Activated naive CD8-positive, alpha-beta T cell treated with anti-CD3 and anti-CD28 coated beads, Interleukin-2, amount 50 U/mL, for 24 hours (primary cell): ENCODE results near the gene TTR.

ENCODE experiments used
- ATAC-seq: fragments of 150-1000 bp; cut with Tn5 transposase; one replicate; pipeline ENCODE4 v1.10.0; 2021
- DNase-seq: peaks from one replicate; pipeline ENCODE4 v3.0.0; 2021
- H3K27ac Mint-ChIP-seq: one replicate; pipeline ENCODE4 v1.8.0; 2021; ENCODE audit warnings: mild to moderate bottlenecking, mixed read lengths
- H3K27me3 Mint-ChIP-seq: one replicate; pipeline ENCODE4 v1.8.0; 2021; ENCODE audit warnings: mixed read lengths
- H3K36me3 Mint-ChIP-seq: one replicate; pipeline ENCODE4 v1.8.0; 2021; ENCODE audit warnings: low read depth, mixed read lengths
- H3K4me1 Mint-ChIP-seq: one replicate; pipeline ENCODE4 v1.8.0; 2021; ENCODE audit warnings: mixed read lengths
- H3K4me3 Mint-ChIP-seq: one replicate; pipeline ENCODE4 v1.8.0; 2021; ENCODE audit warnings: mild to moderate bottlenecking, moderate library complexity, mixed read lengths
- H3K9me3 Mint-ChIP-seq: one replicate; pipeline ENCODE4 v1.8.0; 2021; ENCODE audit warnings: mixed read lengths

Gene TTR

DNA sequence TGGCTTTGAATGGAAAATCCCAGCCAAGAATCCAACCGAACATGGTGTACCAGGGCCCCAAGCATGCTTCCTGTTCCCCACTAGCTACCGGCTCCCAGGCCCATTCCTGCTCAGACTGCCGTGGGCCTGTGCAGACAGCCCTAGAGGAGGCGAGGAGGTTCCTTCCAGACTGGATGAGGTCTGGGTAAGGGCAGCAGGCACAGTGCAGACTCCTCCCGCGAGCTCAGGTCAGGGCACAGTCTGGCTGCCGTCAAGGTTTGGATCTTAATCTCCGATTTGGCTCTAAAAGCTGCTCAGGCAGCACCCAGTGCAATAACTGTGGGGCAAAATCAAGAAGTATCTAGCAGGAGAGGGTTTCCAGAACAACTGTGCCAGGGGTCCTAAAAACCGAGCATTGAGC, 19.3 kb upstream of the TTR start:
- no peaks in the 10 kb centered on the region for H3K27me3 Mint-ChIP-seq
- ATAC-seq (no peak), DNase-seq (no peak)
- H3K4me3 Mint-ChIP-seq: no peak overlapping the region
- H3K27ac Mint-ChIP-seq: no peak overlapping the region
- no peaks in the 10 kb centered on the region for H3K36me3 Mint-ChIP-seq
- no peaks in the 10 kb centered on the region for H3K9me3 Mint-ChIP-seq
- no peaks in the 10 kb centered on the region for H3K4me1 Mint-ChIP-seq

DNA sequence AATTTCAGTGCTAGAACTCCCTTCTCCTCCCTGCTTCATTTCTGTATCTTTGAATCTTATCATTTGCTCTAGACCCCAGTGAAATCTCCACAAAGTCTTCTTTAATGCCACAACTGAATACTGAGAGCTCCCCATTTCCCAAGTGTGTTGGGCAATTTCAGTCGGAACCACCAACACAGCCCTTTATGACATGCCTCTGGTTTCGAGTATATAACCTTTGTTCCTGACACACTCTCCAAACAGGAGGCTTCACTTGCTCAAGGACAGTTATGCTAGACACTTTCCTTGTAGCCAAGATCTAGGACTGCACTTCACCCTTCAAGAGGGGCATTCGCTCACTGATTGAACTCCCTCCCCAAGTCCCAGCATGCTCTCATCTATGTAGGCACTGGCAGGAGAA, 18.6 kb upstream of the TTR start:
- no peak overlapping the region for H3K27ac Mint-ChIP-seq
- no peaks in the 10 kb centered on the region for H3K36me3 Mint-ChIP-seq
- H3K9me3 Mint-ChIP-seq: no peaks in the 10 kb centered on the region
- H3K4me3 Mint-ChIP-seq: no peak overlapping the region
- ATAC-seq (no peak), DNase-seq (no peak)
- H3K27me3 Mint-ChIP-seq: no peaks in the 10 kb centered on the region
- no peaks in the 10 kb centered on the region for H3K4me1 Mint-ChIP-seq

DNA sequence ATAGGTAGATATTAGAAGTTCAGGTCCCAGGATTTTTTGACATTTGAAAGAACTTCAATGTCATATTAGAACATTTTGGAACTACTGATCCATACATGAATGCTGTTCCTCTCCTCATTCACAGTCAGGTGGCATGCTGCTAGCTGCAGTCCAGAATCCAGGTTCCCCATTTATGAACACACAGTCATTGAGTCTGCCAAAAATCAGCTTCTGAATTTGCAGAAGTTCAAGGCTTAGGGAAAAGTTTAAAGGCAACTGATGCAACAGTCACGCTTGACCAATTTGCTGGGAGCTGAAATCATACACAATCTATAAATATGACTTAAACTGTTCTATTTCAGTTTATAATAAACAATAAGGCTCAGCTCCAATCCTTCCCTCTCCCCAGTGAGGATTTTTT, 17.3 kb upstream of the TTR start:
- DNase-seq (no peak), ATAC-seq (no peak)
- Mint-ChIP-seq H3K4me1 (no peaks in the 10 kb centered on the region), H3K27ac (no peak overlapping the region), H3K27me3 (no peaks in the 10 kb centered on the region), H3K4me3 (no peak overlapping the region), H3K36me3 (no peaks in the 10 kb centered on the region), H3K9me3 (no peaks in the 10 kb centered on the region)

DNA sequence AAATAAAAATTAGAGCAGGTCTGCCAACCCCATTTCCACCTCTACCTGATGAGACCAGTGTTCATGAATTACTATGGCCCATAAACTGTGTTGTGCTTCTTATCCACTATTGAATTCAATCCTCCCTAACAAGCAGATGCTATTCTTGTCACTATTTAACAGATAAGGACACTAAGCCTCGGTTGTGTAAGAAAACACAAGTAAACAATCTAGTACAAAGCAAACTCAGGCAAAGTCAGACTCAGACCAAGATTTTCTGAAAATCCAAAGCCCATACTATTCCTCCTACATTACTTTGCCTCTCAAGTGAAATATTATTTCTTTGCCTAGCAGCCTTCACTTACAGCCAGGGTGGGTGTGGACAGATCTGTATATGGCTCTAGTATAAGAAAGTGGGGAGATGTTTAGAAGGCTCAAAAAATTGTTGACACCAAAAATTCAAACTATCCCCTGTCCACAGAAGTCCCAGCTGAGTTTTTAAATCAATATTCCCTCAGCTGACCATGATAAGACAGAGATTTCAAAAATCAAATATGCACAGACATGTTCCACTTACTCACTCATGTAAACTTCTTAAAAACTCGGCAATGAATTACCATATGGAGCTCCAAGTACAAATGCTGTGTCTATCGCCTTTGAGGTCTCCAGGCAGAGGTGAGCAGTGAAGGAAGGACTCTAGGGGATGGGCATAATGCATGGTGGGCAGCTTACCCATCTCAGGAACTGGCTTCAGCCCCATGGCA, 16.0 kb upstream of the TTR start:
- Mint-ChIP-seq H3K4me1 (no peaks in the 10 kb centered on the region), H3K27ac (no peak overlapping the region), H3K36me3 (no peaks in the 10 kb centered on the region), H3K4me3 (no peak overlapping the region), H3K27me3 (no peaks in the 10 kb centered on the region), H3K9me3 (no peaks in the 10 kb centered on the region)
- ATAC-seq: no peak
- no peak for DNase-seq

DNA sequence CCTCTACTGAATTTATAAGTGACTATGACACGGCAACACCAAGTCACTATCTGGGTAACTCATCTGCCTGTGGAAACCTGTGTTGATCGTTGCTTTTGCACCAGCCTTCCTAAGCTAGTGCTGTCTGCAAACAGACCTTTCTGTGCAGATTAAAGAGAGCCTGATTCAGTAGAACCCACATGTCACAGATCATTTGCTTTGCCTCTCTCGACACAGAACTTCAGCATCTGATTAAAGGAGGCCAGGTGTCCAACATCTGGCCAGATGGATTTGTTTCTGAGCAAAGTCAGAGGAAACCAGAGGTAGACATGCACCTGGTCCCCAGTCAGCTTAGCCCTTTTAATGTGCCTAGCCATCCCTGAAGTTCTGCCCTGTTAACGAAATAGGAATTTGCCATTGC, 15.0 kb upstream of the TTR start:
- Mint-ChIP-seq H3K4me1 (no peaks in the 10 kb centered on the region), H3K27ac (no peak overlapping the region), H3K36me3 (no peaks in the 10 kb centered on the region), H3K4me3 (no peak overlapping the region), H3K9me3 (no peaks in the 10 kb centered on the region), H3K27me3 (no peaks in the 10 kb centered on the region)
- DNase-seq (no peak), ATAC-seq (no peak)

DNA sequence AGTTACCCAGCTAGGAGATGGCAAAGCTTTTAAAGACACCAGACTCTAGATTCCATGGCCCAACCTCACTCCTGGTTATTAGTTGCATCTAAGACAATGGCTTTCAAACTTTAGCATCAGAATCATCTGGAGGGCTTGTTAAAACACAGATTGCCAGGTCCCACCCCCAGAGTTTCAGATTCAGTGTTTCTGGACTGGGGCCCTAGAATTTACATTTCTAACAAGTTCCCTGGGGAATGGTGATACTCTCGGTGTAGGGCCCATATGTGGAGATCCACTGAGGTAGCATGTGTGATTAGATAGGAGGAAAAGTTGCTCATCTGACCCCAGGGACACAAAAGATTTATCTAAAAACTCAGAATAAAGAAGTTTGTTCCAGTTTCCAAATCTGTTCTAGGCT, 14.5 kb upstream of the TTR start:
- no peaks in the 10 kb centered on the region for H3K27me3 Mint-ChIP-seq
- H3K4me1 Mint-ChIP-seq: no peaks in the 10 kb centered on the region
- no peaks in the 10 kb centered on the region for H3K9me3 Mint-ChIP-seq
- DNase-seq: no peak
- no peaks in the 10 kb centered on the region for H3K36me3 Mint-ChIP-seq
- no peak for ATAC-seq
- H3K4me3 Mint-ChIP-seq: no peak overlapping the region
- no peak overlapping the region for H3K27ac Mint-ChIP-seq

DNA sequence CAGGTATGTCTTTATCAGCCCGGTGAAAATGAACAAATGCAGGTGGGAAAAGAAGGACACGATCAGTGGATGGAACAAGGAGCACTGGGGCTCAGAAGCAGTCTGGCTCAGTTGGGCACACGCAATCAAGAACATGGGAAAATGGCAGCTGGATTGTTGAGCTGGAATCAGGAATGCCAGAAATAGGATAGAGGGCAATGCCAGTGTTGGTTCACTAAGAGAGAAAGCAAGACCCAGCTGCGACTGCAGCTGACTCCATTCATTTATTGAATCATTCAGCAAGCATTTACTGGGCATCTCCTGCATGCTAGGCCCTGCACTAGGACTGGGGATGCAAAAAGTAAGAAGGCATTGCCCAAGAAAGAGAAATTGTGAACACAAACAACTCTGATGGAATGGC, 13.6 kb upstream of the TTR start:
- H3K27me3 Mint-ChIP-seq: no peaks in the 10 kb centered on the region
- no peak for DNase-seq
- no peak overlapping the region for H3K27ac Mint-ChIP-seq
- H3K9me3 Mint-ChIP-seq: no peaks in the 10 kb centered on the region
- no peak overlapping the region for H3K4me3 Mint-ChIP-seq
- ATAC-seq: no peak
- no peaks in the 10 kb centered on the region for H3K36me3 Mint-ChIP-seq
- H3K4me1 Mint-ChIP-seq: no peaks in the 10 kb centered on the region

DNA sequence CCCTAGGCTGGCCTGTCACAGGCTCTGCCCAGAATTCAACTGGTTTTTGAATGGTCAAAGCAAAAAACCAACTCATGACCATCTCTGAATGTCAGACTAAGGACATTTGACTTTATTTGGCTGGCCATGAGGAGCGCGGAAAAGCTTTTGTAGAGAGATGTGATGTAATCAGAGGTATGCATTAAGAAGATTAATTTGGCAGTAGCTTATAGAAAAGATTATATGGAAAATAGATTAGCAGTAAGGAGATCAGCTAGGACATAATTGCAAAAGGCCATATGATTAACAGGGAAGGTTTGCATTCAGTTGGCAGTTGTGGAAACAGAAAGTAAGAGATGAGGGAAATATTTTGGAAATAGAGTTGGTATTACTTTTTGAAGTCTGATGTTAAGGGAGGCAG, 12.3 kb upstream of the TTR start:
- Mint-ChIP-seq H3K36me3 (no peaks in the 10 kb centered on the region), H3K4me3 (no peak overlapping the region), H3K27me3 (no peaks in the 10 kb centered on the region)

DNA sequence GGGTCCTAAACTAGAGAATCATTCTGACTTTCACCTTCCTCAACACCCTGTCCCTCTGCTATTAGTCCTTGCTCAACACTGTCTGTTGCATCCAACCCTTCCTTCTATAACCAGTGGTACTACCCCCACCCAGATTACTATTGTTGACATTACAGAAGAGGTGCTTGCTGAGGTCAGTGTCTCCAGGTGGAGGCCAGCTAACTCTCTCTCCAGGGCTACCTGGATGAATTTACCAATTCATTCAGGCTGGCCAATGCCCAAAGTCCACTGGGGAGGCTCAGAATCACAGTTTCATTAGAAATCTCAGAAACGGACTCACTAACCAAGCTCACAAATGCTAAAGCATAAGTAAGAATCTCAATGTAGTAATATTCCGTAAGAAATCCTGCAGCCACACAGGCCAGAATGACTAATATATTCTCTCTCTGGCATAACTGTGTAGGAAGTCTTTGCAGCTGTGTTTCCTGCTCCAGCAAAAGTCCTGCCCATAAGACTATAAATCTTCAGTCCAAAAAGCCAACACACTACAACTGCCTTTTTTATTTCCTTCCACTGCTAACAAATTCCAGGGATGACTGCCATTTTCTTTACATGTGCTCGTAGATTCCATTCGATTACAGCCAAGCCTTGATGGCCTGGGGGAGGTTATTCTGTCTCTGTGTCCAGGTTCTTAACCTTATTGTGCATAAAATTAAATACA, 10.0 kb upstream of the TTR start:
- no peak overlapping the region for H3K27ac Mint-ChIP-seq
- H3K4me1 Mint-ChIP-seq: peaks cover 2% of the 10 kb centered on the region
- H3K9me3 Mint-ChIP-seq: no peaks in the 10 kb centered on the region
- H3K27me3 Mint-ChIP-seq: no peaks in the 10 kb centered on the region
- DNase-seq (no peak), ATAC-seq (no peak)
- H3K36me3 Mint-ChIP-seq: no peaks in the 10 kb centered on the region
- no peak overlapping the region for H3K4me3 Mint-ChIP-seq

More for the DNA sequence above, 12.3 kb upstream of the TTR start:
- Mint-ChIP-seq H3K9me3 (no peaks in the 10 kb centered on the region), H3K27ac (no peak overlapping the region), H3K4me1 (peaks cover 2% of the 10 kb centered on the region)
- ATAC-seq (no peak), DNase-seq (no peak)

DNA sequence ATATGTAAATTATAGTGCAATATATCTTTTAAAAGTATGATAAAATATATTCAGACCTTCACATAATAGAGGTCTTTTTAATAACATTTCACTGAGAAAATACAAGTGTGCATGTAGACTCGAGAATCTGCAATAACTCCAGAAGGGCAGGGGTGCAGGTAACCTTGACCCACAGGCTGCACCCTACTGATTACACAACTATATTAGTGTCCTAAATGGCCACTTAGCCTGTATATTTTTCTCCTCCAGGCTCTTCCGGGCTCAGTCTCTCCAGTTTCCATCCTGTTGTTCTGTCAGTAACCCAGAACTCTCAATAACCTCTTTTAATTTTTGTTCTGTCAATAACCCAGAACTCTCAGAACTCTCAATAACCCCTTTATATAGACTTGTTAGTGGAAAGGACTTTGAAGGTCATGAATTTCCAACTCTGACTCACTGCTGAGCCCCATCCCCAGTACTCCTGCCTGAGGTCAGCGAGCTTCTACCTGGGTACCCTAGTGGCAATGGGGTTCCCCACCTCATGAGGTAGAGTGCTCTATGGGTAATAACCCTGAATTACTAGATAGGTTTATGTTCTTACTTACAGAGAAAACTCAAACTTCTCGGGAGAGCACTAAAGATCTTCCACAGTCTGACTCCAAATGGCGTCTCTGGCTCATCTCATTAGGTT, 8.4 kb upstream of the TTR start:
- Mint-ChIP-seq H3K27ac (no peak overlapping the region), H3K27me3 (no peaks in the 10 kb centered on the region), H3K4me1 (peaks cover 2% of the 10 kb centered on the region), H3K36me3 (no peaks in the 10 kb centered on the region), H3K9me3 (no peaks in the 10 kb centered on the region), H3K4me3 (no peak overlapping the region)
- DNase-seq (no peak), ATAC-seq (peak; percentile 40)

DNA sequence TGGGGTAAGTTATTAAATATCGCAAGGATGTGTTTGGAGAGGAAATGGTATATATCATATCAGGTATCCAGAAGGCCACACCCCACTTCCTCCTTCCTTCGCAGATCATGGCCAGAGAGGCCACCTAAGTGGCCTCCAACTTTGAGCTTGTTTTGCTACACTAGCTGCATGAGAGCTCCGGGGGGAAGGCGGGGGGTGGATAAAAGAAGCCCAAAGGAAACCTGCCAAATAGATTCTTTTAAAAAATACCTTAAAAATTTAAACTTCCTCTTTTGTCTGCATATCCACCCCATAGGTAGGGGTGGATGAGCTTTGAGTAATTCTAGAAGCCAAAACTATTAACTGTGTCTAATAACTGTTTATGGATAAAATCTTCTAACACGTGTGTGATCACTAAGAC, 5.7 kb upstream of the TTR start:
- no peaks in the 10 kb centered on the region for H3K27me3 Mint-ChIP-seq
- H3K4me1 Mint-ChIP-seq: peaks cover 2% of the 10 kb centered on the region
- DNase-seq: no peak
- no peak overlapping the region for H3K4me3 Mint-ChIP-seq
- no peaks in the 10 kb centered on the region for H3K36me3 Mint-ChIP-seq
- H3K9me3 Mint-ChIP-seq: no peaks in the 10 kb centered on the region
- no peak for ATAC-seq
- no peak overlapping the region for H3K27ac Mint-ChIP-seq

DNA sequence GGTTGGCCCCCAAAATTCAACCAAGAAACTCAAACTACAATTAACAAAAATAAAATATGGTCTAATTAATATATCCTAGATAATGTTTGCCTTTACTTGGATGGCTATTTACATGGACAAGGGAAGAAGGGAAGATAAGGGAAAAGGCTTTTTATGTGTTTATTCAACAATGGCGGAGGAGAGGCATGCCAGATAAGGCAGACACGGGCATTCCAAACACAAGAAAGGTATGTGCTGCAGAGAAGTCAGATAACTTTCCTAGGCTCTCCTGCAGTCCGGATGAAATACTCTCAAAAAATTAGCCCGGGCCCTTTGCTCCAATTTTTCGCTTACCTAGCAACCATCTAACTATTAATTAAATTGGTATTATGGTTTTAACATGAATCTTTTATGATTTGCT, 5.1 kb upstream of the TTR start:
- no peak overlapping the region for H3K4me3 Mint-ChIP-seq
- no peaks in the 10 kb centered on the region for H3K36me3 Mint-ChIP-seq
- H3K4me1 Mint-ChIP-seq: peaks cover 2% of the 10 kb centered on the region
- no peaks in the 10 kb centered on the region for H3K9me3 Mint-ChIP-seq
- ATAC-seq: no peak
- H3K27ac Mint-ChIP-seq: no peak overlapping the region
- no peaks in the 10 kb centered on the region for H3K27me3 Mint-ChIP-seq
- DNase-seq: no peak

DNA sequence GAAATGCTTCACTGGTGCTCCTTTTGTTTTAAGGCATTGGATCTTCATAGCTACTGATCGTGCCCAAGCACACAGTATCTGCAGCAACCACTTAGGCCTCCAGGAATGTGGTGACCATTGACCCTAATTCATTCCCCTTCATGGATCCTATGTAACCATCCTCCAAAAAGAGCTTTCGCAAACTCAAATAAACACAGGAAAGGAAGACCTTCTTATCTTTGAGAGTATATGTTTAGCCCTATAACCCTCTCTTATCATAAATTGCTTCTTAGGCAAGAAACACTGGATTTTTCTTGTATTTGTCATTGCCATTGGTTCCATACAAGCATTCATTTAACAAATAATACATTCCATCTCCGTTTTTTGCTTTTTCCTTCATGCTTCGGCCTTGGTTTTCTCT, 4.1 kb upstream of the TTR start:
- DNase-seq: no peak
- H3K27ac Mint-ChIP-seq: no peak overlapping the region
- H3K4me3 Mint-ChIP-seq: no peak overlapping the region
- H3K27me3 Mint-ChIP-seq: no peaks in the 10 kb centered on the region
- no peak for ATAC-seq
- no peaks in the 10 kb centered on the region for H3K9me3 Mint-ChIP-seq
- H3K36me3 Mint-ChIP-seq: no peaks in the 10 kb centered on the region
- H3K4me1 Mint-ChIP-seq: peaks cover 2% of the 10 kb centered on the region

DNA sequence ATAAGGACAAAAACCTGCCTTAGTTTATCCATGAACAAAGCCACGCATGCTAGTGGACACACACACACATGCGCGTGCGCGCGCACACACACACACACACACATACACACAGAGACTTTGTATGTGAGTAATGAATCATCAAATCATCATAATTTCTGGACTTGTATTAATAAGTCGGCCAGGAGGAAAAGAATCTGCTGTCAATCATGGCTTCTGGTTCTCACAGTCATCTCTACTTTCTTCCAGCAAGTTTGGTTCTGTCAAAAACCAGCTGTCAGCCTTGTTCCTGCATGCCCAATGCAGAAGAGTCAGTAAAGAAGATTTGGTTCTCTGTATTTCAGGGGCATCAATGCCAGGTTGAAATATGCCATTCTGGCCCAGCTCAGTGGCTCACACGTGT, 1.1 kb upstream of the TTR start:
- no peaks in the 10 kb centered on the region for H3K36me3 Mint-ChIP-seq
- no peak for DNase-seq
- H3K4me3 Mint-ChIP-seq: no peak overlapping the region
- H3K9me3 Mint-ChIP-seq: no peaks in the 10 kb centered on the region
- no peaks in the 10 kb centered on the region for H3K4me1 Mint-ChIP-seq
- ATAC-seq: no peak
- H3K27me3 Mint-ChIP-seq: no peaks in the 10 kb centered on the region
- H3K27ac Mint-ChIP-seq: no peak overlapping the region

DNA sequence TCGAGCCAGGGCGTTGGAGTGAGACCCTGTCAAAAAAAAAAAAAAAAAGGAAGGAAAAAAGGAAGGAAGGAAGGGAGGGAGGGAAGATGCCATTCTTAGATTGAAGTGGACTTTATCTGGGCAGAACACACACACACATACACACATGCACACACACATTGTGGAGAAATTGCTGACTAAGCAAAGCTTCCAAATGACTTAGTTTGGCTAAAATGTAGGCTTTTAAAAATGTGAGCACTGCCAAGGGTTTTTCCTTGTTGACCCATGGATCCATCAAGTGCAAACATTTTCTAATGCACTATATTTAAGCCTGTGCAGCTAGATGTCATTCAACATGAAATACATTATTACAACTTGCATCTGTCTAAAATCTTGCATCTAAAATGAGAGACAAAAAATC, 564 bp upstream of the TTR start:
- Mint-ChIP-seq H3K36me3 (no peaks in the 10 kb centered on the region), H3K27ac (no peak overlapping the region), H3K4me1 (no peaks in the 10 kb centered on the region), H3K27me3 (no peaks in the 10 kb centered on the region), H3K4me3 (no peak overlapping the region), H3K9me3 (no peaks in the 10 kb centered on the region)
- DNase-seq: no peak
- no peak for ATAC-seq
